GF-D8 (cell line): Measurements from ENCODE around the gene LRMDA.
A peak's percentile ranks its signal among the peaks of the same experiment; 100 is the strongest.

Experiments used
- DNase-seq: peaks from one replicate; lab custom pipeline; 2025; lab: John Stamatoyannopoulos, UW

Gene LRMDA

DNA sequence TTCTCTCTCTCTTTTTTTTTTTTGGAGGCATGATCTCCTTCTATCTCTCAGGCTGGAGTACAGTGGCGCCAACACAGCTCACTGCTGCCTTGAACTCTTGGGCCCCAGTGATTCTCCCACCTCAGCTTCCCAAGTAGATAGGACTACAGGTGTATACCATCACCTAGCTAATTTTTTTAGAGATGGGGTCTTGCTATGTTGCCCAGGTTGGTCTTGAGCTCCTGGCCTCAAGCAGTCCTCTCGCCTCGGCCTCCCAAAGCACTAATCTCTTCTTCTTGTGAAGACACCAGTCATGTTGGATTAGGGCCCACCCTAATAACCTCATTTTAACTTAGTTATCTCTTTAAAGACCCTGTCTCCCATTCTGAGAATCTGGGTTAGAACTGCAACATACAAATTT is 45.6 kb downstream of the LRMDA start:
- no peak for DNase-seq

DNA sequence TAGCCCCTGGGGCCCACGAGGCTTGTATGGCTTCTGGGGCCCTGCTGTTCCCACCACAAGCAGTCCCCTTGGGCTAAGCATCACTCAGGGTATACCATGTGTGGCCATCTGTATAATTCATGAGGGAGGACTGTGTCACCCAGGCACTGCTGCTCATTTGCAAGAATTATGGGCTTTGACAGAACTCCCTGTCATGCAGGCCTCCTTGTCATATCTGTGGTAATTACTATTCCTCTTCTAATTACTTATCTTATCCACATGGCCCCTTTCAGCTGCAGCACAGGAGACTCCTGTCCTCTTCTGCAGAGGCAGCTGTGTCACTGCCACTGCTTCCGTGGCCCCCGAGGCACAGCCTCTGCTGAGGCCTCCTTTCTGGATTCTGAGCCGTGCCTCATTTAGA is 46.3 kb downstream of the LRMDA start:
- no peak for DNase-seq

GRCh38 chr10:75480374-75480773 is 49.0 kb downstream of the LRMDA start:
- no peak for DNase-seq

DNA sequence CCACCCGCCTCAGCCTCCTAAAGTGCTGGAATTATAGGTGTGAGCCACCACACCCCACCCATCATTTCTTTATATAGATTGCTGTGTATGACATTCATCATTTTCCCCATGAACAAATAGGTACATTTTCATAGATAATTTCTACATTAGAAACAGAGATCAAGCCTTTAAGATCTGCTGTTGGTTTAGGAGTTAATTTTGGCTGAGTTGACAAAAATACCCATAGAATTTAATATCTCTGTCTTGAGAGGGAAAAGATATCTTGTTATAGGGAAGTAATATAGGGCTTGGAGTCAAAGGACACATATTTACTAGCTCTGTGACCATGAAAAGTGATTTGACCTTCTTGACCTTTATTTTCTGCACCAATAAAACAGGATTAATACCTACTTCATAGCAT is 51.8 kb downstream of the LRMDA start:
- DNase-seq = no peak

- DNase-seq = no peak
Observed at GRCh38 chr10:75484717-75485116, 53.3 kb downstream of the LRMDA start.

DNA sequence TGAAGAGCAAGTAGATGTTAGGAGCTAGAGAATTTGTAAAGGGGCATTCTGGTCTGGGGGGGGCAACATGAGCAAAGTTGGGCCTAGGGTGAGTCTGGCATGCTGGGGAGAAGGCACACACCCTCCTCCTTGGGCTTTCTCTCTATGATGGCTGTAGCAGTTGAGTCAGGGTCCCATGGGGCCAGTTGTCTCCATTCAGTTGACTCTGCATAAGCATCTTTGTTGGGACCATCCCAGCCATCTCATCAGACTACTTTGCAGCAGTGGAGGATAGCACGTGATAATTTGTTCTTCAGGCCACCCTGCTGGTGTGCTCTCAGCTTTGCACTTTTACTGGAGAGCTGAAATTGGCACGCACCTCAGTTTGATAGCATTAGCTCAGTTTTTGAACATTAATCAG is 55.2 kb downstream of the LRMDA start:
- DNase-seq = no peak

GRCh38 chr10:75487087-75487754 is 55.8 kb downstream of the LRMDA start:
- peak; percentile 14 for DNase-seq

DNA sequence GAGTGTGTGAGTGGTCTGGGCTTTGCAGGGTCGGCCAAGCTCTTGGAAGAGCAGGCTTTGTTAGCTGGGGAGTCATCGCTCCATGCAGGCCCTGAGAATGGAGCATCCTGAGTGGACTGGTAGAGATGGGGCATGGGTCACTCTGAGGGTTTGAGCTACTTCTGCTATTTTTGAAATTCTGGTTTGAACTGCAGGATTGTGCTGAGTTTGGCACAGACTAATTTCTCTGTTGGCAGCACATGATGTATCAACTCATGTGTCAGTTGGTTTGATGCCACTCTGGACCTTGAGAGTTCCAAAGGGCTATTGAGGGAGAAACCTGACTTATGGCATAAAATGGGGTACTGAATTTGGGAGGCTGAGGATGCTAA is 56.3 kb downstream of the LRMDA start:
- no peak for DNase-seq

- DNase-seq = peak; percentile 56
Observed at GRCh38 chr10:75492173-75492925, 60.9 kb downstream of the LRMDA start.

DNA sequence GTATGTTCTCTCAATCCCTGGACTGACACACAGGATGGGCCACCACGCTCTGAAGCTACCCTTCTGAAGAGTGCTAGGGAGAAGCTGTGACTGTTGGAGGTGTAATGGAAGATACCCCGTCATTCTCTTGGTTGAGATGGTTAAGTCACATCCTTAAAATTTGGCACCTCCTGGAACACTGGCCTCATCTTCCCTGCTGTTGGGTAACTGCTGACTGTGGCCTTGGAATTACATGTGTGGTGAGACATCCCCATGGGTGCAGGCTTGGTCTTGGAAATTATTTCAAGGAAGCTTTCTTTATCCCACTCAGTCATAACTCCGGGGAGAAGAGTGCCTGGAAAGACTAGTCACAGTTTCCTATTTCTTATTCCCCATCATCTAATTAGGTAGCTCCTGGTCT is 62.0 kb downstream of the LRMDA start:
- DNase-seq = no peak

DNA sequence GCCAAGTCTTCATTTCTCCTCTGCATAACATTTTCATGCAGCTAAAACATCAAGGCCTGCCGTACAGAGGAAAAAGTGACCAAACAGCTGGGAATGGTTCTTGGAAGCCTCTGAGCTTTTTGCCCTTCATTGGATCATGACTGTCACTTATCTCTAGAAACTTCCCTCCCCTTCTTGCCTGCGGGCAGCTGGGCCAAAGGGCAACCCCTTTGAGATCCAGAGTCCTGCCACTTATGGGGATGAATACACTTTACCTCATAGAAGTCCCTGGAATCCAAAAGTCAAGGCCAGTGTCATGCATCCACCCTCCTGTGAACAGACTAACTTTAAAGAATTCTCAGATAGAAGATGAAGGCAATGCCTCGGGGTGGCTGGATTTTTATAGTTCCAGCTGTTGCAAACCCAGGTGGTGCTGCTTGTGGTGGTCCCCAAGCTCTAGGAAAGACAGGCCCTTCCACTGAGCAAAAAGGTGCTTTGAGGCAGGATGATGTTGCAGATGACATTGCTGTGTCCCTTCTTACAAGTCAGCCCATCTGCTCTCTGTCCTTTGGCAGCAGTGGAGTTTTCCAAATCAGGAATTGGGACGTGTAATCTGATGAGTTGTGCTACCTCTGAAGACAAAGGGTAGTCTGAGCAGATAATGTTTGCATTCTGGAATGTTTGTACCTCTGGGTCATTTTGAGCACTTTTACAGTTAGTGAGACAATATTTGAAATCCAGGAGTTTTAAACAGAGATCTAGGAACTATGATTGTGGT is 64.2 kb downstream of the LRMDA start:
- DNase-seq = no peak

DNA sequence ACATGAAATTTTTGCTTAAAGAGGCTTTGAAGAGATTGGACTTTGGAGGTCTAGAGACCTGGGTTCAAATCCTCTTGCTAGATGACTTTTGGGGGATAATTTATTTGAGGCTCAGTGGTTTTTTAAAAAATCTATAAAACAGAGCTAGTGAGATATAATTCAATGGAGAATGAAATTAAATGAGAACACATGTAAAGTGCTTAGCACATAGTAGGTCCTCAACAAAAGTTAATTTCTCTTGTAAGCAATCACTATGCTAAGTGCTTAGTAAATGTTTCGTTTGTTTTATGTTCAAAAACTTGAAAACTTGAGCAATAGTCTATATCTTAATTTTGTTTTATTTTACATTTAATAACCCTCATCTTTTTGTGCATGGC is 64.8 kb downstream of the LRMDA start:
- no peak for DNase-seq

DNA sequence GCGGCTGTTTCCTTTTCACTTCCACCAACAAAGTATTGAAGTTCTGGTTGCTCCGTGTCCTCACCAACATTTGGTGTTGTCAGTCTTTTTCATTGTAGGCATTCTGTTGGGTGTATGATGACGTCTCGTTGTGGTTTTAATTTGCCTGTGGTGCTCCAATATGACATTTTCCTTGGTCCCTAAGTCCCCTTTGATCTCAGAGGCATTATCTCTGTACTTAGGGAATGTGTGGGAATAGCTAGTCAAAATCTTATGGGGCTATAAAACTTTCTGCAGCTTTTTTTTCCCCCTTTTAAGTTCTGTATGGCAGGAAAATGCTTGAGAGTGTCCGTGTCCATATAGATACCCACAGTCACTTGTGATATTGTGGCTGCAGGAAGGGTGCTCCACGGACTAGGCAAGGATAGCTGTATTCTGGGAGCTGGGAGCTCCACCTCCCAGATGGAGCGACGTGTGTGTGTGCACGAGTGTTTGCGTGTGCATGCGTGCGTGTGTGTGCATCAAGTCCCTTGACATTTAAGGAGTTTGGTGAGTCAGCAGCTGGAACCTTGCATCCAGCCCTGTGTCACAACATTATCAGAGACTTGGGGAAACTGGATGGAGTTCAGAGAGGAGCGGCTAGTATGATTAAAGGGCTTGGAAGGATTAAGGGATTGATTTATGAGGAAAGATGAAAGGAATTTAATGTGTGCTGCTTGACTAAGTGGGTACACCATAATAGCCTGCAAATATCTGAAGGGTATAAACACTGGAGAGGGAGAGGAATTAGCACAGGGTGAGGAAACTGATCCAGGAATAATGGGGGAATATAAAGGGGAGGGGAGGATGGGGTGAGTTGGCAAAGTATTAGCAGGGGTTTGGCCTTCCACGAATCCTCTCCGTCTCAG is 66.8 kb downstream of the LRMDA start:
- DNase-seq = no peak

GRCh38 chr10:75498884-75499350 is 67.5 kb downstream of the LRMDA start:
- no peak for DNase-seq

DNA sequence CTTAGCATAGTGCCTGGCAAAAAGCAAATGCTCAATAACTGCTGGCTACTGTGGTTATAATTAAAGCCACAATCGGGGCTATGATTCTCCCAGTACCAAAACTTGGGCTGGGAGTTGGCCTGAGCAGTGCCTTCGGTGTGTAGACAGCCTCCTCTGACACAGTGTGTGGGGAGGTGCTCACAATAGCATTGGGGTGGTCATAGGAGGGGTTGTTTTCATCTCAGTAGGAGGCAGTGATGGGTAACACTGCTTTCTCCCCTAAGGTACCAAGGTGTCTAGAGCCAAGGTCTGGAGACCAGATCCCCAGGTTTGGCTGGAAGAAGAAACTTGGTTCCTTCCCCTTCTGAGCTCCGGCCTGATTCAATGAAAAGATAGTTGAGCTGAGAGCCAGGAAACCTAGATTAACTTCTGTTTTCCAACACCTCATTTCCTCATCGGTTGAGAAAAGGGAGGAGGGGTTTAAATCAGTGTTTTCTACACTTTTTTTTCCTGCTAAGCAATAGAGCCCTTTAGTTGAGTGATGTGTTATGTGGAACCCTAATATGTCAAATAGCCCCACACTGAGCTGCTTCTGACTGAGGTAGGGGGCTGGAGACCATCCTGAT is 68.2 kb downstream of the LRMDA start:
- DNase-seq = peak; percentile 14

- no peak for DNase-seq
Observed at GRCh38 chr10:75502389-75502788, 71.0 kb downstream of the LRMDA start.

- DNase-seq = no peak
Observed at GRCh38 chr10:75502838-75503237, 71.4 kb downstream of the LRMDA start.

DNA sequence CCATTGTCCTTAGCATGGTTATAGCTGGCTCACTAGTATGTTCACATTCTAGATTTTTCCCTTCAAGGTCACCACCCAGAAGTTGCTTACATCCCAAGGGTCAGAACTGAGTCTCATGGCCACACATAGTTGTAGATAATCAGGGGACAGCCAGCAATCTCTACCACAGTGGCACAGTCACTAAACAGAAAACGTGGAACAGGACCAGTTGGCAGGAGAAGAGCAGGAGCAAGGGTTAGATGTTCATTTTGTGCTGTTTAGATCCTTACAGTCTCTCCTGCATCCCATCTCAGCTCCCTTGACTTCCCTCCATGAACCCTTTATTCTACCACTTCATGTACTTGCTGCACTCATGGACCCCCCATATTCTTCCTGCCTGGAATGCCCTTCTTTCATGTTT is 73.9 kb downstream of the LRMDA start:
- no peak for DNase-seq

DNA sequence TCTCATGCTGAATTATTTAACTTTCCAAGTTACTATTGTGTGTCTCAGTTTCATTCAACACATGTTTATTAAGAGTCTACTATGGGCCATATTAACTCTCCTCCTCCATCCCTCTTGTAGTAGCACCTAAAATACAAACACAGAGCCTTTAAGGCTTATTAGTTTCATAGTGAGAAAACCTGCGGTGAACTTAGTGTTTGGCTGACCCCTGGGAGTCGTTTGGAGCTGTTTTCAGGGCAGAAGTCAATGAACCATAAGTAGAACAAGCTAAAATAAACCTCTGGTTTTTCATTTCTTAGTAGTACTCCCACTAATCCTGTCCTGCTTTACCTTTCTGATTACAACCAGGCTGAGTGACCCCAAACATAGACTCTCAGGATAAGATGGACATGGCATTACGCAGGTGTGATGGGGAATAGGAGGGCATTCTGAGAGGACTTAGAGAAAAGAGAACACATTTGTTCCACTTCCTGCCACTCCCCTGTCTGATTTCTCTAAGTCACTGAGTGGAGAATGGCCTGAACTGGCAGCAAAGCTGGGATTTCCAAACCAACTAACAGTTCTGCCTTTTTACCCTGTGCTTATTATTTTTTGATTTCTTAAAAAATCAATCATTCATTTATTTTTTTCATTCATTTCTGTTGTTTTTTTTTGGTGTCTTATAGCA is 74.5 kb downstream of the LRMDA start:
- no peak for DNase-seq

DNA sequence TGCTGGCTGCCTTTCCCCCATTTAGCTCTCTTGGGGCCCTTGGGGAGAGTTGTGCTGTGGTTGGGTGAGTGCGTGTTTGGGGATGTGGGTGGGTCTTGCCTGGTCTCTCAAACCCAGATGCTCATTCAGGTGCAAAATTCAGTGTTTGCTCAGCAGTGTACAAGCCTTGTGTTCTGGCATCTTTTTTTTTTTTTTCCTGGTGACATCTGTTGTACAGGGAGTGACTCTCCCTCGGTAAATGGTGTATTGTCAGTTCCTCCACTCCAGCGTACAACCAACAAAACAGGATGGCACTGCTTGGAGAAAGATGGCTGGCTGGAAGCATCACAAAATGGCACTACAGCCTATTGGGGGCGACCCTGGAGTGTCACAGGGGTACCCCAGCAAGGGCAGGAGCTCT is 75.5 kb downstream of the LRMDA start:
- no peak for DNase-seq

GRCh38 chr10:75507469-75507868 is 76.0 kb downstream of the LRMDA start:
- no peak for DNase-seq
